Measurements from ENCODE around the gene WDR35.

Gene WDR35

DNA sequence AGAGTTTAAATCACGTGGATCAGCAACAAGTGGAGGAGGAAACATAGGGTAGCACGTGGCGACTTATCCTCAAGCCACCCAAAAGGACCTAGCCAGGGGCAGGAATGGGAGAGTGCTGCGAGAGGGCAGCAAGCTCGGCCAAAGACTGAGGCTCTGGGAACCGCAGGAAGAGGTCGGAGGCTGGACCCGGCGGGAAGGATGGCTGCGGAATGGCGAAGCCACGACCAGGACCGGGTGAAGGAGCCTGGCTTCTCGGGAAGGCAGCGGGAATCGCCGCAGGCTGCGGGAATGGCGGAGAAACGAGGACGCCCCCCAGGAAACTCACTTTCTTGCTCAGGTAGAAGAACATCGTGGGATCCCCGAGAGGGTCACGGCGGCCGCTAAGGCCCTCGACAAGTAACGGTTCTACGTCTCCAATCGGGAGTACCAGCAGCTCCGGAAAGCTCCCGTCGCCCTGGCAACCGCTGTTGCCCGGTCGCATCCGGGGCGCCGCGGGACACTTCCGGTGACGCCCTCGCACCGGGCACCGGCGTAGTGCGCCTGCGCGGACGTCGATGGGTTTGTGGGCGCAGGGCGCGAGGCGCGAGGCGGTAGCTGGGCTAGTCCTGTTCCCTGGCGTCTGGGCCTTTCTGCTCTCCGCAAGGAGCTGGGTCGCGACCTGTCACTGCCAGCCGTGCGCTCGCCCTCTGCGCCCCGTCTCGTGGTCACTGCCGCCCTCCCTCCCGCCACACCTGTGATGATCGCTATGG lies at the start of gene WDR35:
WDR35 (minus strand) TSS at position 439 of the 749 bp plus-strand sequence; CDS start at position 349, 90 bp downstream.
- TF ChIP-seq, protein P1, sequence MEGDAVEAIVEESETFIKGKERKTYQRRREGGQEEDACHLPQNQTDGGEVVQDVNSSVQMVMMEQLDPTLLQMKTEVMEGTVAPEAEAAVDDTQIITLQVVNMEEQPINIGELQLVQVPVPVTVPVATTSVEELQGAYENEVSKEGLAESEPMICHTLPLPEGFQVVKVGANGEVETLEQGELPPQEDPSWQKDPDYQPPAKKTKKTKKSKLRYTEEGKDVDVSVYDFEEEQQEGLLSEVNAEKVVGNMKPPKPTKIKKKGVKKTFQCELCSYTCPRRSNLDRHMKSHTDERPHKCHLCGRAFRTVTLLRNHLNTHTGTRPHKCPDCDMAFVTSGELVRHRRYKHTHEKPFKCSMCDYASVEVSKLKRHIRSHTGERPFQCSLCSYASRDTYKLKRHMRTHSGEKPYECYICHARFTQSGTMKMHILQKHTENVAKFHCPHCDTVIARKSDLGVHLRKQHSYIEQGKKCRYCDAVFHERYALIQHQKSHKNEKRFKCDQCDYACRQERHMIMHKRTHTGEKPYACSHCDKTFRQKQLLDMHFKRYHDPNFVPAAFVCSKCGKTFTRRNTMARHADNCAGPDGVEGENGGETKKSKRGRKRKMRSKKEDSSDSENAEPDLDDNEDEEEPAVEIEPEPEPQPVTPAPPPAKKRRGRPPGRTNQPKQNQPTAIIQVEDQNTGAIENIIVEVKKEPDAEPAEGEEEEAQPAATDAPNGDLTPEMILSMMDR (conservative IDR thresholded peaks at IDR 0.05), result no peak
- no peak for TF ChIP-seq ZFX (IDR thresholded peaks at IDR 0.05)
- peak within 1 kb of the TSS; percentile 76 for H3K27ac ChIP-seq

DNA sequence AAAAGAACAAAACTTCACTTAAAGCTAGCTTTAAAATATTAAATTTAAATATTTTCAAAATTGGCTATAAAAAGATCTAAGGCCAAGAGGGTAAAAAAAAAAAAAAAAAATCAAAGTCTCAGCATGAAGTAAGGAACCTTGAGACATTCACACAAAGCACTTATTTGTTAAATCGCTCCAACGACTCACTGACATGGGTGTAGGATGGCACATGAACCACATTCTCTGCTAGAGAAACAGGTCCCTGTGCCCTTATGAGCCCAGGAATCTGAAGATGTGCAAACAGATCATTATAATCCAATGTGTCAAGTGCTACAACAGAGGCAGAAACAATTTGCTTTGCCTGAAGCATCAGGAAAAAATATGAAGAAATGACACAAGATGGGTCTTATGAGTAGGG lies 47.8 kb upstream of the WDR35 start:
- H3K27ac ChIP-seq, result no peak overlapping the region
- TF ChIP-seq, protein P1 (conservative IDR thresholded peaks at IDR 0.05), result no peak
- TF ChIP-seq ZFX (IDR thresholded peaks at IDR 0.05), result no peak

DNA sequence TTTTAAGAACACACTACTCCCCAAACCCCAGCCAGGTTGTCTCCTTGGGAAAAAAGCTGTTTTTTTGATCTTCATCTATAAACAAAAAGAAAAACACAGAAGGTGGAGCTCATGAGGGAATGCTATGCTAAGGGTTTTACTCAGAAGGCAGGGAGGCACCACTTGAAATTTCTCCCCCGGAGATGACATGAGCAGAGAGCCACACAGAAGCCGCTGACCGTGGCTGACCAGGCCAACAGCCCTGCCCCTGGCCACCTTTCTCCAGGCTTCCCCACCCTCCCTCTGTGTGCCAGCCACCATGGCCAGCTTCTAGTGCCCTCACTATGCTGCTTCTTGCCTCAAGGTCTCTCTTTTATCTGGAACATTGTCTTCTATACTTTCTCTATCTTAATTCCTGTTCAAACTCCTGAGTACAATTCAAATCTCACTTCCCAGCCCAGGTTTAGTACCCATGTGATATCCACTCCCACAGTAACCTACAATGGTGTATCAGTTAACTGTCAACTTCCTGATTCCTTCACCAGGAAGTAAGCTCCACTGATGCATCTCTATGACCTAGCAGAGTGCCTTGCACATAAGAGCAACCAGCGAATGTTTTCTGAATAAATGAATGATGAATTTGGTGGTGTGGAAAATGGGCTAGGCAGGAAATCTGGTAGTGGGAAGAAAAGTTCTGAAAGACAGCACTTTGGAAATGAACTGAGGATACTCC lies 46.2 kb upstream of the WDR35 start:
- H3K27ac ChIP-seq, result no peak overlapping the region
- TF ChIP-seq, protein P1 (conservative IDR thresholded peaks at IDR 0.05), result no peak
- no peak for TF ChIP-seq ZFX (IDR thresholded peaks at IDR 0.05)

GRCh38 chr2:20034821-20035220 lies 44.9 kb upstream of the WDR35 start:
- no peak overlapping the region for H3K27ac ChIP-seq
- no peak for TF ChIP-seq ZFX (IDR thresholded peaks at IDR 0.05)
- TF ChIP-seq, protein P1 (conservative IDR thresholded peaks at IDR 0.05), result no peak

DNA sequence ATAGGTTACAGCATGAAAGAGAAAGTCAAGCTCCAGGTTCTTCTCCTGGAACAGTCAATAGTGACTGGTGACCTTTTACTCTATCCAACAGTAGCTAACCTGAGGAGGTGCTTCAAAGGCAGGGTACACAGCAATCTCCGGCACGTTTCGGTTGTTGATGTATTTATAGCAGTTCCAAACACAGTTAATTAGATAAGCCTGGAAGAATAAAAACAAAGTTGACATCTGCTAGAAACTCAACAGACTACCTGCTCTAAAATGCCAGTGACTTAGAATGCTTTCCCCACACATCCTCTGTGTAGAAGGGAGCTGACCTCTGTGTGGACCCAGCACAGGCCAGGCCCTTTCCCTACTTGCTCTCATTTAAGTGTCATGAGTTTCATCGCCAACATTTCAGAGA lies 44.3 kb upstream of the WDR35 start:
- TF ChIP-seq, protein P1 (conservative IDR thresholded peaks at IDR 0.05), result no peak
- no peak for TF ChIP-seq ZFX (IDR thresholded peaks at IDR 0.05)
- no peak overlapping the region for H3K27ac ChIP-seq

DNA sequence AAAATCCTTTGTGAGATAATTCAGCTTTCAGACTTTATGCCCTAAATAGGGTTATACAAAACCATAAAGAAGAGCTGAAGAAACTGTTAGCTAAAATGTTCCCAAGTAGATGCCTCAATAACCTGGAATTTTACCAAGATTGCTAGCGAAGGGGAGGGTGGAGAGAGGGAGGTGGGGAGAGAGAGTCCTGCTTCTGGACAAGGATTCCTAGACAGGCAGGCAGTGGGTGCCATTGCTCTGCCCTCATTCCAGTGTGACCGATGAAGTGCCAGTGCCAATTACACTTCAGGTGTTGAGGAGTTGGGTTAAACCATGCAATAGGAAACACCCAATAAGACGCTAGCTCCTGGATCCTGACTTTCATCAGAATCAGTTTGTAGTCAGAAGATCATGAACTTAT lies 43.4 kb upstream of the WDR35 start:
- no peak overlapping the region for H3K27ac ChIP-seq
- TF ChIP-seq ZFX (IDR thresholded peaks at IDR 0.05), result no peak
- TF ChIP-seq, protein P1 (conservative IDR thresholded peaks at IDR 0.05), result no peak

DNA sequence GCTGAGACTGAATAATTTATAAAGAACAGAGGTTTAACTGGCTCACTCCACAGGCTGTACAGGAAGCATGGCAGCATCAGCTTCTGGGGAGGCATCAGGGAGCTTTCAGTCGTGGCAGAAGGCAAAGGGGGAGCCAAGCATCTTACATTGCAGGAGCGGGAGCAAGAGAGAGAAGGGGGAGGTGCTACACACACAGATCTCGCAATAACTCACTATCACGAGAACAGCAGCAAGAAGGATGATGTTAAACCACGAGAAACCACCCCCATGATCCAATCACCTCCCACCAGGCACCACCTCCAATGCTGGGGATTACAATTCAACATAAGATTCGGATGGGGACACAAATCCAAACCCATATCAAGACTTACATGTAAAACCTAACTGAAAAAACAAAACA lies 40.3 kb upstream of the WDR35 start:
- no peak overlapping the region for H3K27ac ChIP-seq
- TF ChIP-seq, protein P1 (conservative IDR thresholded peaks at IDR 0.05), result no peak
- TF ChIP-seq ZFX (IDR thresholded peaks at IDR 0.05), result no peak

Data from C4-2B (cell line).